Stimulated activated CD4-positive, alpha-beta T cell treated with anti-CD3 and anti-CD28 coated beads, Interleukin-4, amount 100 ng/mL, for 24 hours (primary cell): ENCODE data around the gene BMERB1.
"Not testable (repeated sequence)": the region's sequence is repeated elsewhere in the genome, so short reads cannot be mapped to it uniquely, and the experiment has no call there.

Source experiments
- DNase-seq: peaks from one replicate; pipeline ENCODE4 v3.0.0-alpha.2; 2020

Gene BMERB1

GRCh38 chr16:15571557-15571956 lies 137.2 kb downstream of the BMERB1 start:
- no peak for DNase-seq

- peak; percentile 42 for DNase-seq
Observed at GRCh38 chr16:15572329-15573001, 138.1 kb downstream of the BMERB1 start.

- no peak for DNase-seq
Observed at GRCh38 chr16:15573274-15573895, 139.0 kb downstream of the BMERB1 start.

- DNase-seq, result not testable (repeated sequence)
Observed at GRCh38 chr16:15573896-15574613, 139.7 kb downstream of the BMERB1 start.

GRCh38 chr16:15574614-15574948 lies 140.2 kb downstream of the BMERB1 start:
- DNase-seq, result no peak

GRCh38 chr16:15575293-15576049 lies 141.1 kb downstream of the BMERB1 start:
- DNase-seq, result no peak

GRCh38 chr16:15576960-15577958 lies 142.9 kb downstream of the BMERB1 start:
- no peak for DNase-seq

GRCh38 chr16:15578824-15579223 lies 144.4 kb downstream of the BMERB1 start:
- no peak for DNase-seq

GRCh38 chr16:15581127-15581815 lies 146.9 kb downstream of the BMERB1 start:
- no peak for DNase-seq

GRCh38 chr16:15583526-15583925 lies 149.1 kb downstream of the BMERB1 start:
- DNase-seq, result no peak

- no peak for DNase-seq
Observed at GRCh38 chr16:15585956-15586355, 151.6 kb downstream of the BMERB1 start.

GRCh38 chr16:15586716-15587115 lies 152.3 kb downstream of the BMERB1 start:
- DNase-seq, result no peak

GRCh38 chr16:15587152-15587825 lies 152.9 kb downstream of the BMERB1 start:
- no peak for DNase-seq

- no peak for DNase-seq
Observed at GRCh38 chr16:15592324-15592723, 157.9 kb downstream of the BMERB1 start.

GRCh38 chr16:15593235-15593634 lies 158.8 kb downstream of the BMERB1 start:
- DNase-seq, result no peak

- no peak for DNase-seq
Observed at GRCh38 chr16:15594711-15595320, 160.4 kb downstream of the BMERB1 start.

- no peak for DNase-seq
Observed at GRCh38 chr16:15597135-15597534, 162.7 kb downstream of the BMERB1 start.

- DNase-seq, result no peak
Observed at GRCh38 chr16:15597822-15598647, 163.6 kb downstream of the BMERB1 start.

GRCh38 chr16:15598648-15599190 lies 164.3 kb downstream of the BMERB1 start:
- no peak for DNase-seq
